Stimulated activated naive CD8-positive, alpha-beta T cell treated with anti-CD3 and anti-CD28 coated beads, Interleukin-15, amount 100 ng/mL, for 72 hours (primary cell): ENCODE measurements around the gene TTC16.
A peak's percentile ranks its signal among the peaks of the same experiment; 100 is the strongest.
"Not testable (repeated sequence)": the region's sequence is repeated elsewhere in the genome, so short reads cannot be mapped to it uniquely, and the experiment has no call there.

Source experiments
- ATAC-seq: fragments of 150-1000 bp; cut with Tn5 transposase; 2 replicates; pipeline ENCODE4 v1.10.0; 2021; ENCODE audit warnings: mild to moderate bottlenecking, moderate library complexity
- DNase-seq, 2 donors: peaks; one replicate each; pipeline ENCODE4 v3.0.0; 2021 to 2022
- H3K27ac Mint-ChIP-seq, 2 donors: one replicate each; pipeline ENCODE4 v1.8.0; 2022; ENCODE audit warnings: mild to moderate bottlenecking in 2 of 2, mixed read lengths in 2 of 2, moderate library complexity in 2 of 2
- H3K27me3 Mint-ChIP-seq: one replicate; pipeline ENCODE4 v1.8.0; 2022; ENCODE audit warnings: mixed read lengths
- H3K4me1 Mint-ChIP-seq: one replicate; pipeline ENCODE4 v1.8.0; 2022; ENCODE audit warnings: mild to moderate bottlenecking, mixed read lengths
- H3K4me3 Mint-ChIP-seq, 2 donors: one replicate each; pipeline ENCODE4 v1.8.0; 2022; ENCODE audit warnings: mild to moderate bottlenecking in 2 of 2, mixed read lengths in 2 of 2, moderate library complexity in 1 of 2
- H3K9me3 Mint-ChIP-seq, 2 donors: one replicate each; pipeline ENCODE4 v1.8.0; 2022; ENCODE audit warnings: mixed read lengths in 2 of 2

Gene TTC16

DNA sequence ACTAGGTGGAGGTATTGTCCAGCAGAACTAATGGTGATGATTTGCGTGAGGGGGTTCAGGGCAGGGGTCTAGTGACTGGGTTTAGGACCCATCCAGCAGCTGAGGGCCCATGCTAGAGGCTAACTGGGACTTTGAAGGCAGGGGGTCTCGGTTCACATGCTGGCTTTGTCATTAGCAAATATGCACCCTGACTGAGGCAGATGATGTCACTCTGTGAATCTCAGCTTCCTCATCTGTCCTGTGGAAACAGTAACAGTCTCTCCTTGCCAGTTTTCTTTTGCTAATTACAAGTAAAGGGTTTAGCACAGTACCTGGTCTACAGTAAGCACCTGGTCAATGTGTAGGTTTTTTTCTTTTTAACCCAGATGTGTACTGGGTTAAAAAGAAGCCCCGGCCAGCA, 57.4 kb downstream of the TTC16 start:
- H3K4me3 Mint-ChIP-seq: no peak overlapping the region
- no peak for ATAC-seq

DNA sequence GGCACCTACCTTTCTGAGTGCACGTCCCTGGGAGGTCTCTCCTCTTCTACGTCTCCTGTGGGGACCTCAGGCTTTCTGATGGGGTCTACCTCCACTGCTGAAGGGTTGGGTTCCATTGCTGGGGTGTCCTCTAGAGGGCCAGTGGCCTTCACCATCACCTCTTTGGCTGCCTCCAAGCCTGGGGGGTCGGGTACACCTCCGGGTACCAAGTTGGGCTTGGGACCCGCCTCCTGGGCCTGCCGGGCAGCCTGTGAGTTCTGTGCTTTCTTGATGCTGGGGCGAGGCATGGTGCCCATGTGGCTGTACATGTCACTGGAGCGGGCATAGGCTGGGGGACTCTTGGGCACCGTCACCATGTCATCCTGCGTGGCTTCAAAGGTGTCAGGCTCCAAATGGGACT, 58.1 kb downstream of the TTC16 start:
- peaks cover 77% of the 10 kb centered on the region for H3K4me1 Mint-ChIP-seq
- DNase-seq (no peak), ATAC-seq (no peak)
- H3K27ac Mint-ChIP-seq: peak overlapping the region in 1 of 2 donors; percentile 31
- H3K4me3 Mint-ChIP-seq: no peak overlapping the region
- H3K9me3 Mint-ChIP-seq: no peaks in the 10 kb centered on the region
- no peaks in the 10 kb centered on the region for H3K27me3 Mint-ChIP-seq

More for the DNA sequence above, 57.4 kb downstream of the TTC16 start:
- no peak for DNase-seq
- H3K9me3 Mint-ChIP-seq: no peaks in the 10 kb centered on the region
- H3K27ac Mint-ChIP-seq: no peak overlapping the region
- H3K4me1 Mint-ChIP-seq: peaks cover 81% of the 10 kb centered on the region
- no peaks in the 10 kb centered on the region for H3K27me3 Mint-ChIP-seq

DNA sequence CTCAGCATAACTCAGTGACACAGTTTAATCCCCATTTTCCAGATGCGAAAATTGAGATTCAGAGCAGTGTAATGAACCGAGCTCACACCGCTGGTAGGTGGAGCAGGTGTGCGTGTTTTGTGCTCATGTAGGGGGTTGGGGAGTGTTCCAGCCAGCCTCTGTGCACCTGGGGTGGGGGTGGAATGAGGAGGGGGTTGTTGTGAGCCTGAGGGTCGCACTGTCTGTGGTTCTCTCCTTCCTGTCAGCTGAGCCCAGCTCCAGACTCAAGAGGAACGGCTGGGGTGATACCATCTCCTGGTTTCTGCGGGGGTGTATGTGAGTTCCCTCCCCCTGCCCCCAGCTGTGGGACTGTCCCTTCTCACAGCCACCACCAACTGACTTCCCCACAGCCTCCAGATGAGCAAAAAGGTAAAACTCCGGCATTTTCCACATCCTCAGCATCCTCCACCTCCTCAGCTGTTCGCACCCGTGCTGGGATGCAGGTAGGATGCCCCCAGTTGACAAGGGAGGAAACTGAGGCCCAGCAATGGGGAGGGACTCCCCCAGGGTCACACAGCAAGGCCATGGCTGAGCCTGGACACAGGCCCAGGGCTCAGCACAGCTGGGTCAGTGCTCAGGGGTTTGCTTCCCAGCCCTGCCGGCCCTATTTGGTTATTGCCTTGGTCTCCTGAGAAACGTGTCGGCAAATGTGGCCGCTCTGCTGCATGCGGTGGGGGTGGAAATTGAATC, 60.5 kb downstream of the TTC16 start:
- peak overlapping the region; percentile 96 to 97 for H3K4me3 Mint-ChIP-seq
- peak overlapping the region; percentile 99 for H3K27ac Mint-ChIP-seq
- peaks cover 75% of the 10 kb centered on the region for H3K4me1 Mint-ChIP-seq
- H3K9me3 Mint-ChIP-seq: no peaks in the 10 kb centered on the region
- H3K27me3 Mint-ChIP-seq: no peaks in the 10 kb centered on the region
- peak; percentile 77 to 85 for DNase-seq
- ATAC-seq: peak; percentile 49

DNA sequence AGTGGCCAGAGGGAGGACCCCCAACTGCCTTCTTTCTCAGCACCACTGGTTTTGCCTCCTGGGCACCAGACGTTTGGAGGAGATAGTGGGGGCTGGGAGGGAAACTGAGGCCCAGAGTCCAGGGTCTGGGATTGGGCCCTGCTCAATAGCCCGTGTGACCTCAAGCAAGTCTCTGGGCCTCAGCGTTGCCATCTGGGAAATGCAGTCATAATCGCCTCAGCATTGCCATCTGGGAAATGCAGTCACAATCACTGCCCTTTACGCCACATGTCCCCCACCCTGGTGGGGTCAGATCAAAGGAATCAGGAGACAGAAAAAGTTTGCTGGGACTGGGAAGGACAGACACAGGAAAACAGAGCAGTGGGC, 61.0 kb downstream of the TTC16 start:
- no peak for ATAC-seq
- Mint-ChIP-seq H3K4me3 (peak overlapping the region; percentile 96 to 97), H3K27ac (peak overlapping the region; percentile 99), H3K9me3 (no peaks in the 10 kb centered on the region), H3K4me1 (peaks cover 75% of the 10 kb centered on the region), H3K27me3 (no peaks in the 10 kb centered on the region)
- no peak for DNase-seq

DNA sequence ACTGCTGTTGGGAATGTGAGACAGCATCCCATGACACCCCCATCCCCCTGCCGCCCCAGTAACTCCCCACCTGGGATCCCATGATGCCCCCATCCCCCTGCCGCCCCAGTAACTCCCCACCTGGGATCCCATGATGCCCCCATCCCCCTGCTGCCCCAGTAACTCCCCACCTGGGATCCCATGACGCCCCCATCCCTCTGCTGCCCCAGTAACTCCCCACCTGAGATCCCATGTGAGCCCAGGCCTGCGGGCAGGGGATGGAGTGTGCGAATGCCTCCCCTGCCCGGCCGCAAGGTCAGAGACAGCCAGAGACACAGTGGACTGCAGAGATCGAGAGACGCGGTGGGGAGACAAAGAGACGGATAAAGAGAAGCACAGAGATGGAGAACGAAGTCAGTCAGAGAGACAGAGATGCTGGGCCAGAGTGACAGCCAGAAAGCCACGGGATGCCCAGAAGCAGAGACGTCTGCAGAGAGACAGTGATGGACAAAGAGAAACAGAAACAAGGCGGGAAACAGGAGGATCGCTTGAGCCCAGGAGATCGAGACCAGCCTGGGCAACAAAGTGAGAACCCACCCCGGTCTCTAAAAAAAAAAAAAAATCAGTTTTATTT, 61.6 kb downstream of the TTC16 start:
- ATAC-seq: no peak
- H3K9me3 Mint-ChIP-seq: no peaks in the 10 kb centered on the region
- peak; percentile 25 to 44 for DNase-seq
- peaks cover 75% of the 10 kb centered on the region for H3K4me1 Mint-ChIP-seq
- H3K4me3 Mint-ChIP-seq: peak overlapping the region; percentile 96 to 97
- no peaks in the 10 kb centered on the region for H3K27me3 Mint-ChIP-seq
- peak overlapping the region; percentile 99 for H3K27ac Mint-ChIP-seq

DNA sequence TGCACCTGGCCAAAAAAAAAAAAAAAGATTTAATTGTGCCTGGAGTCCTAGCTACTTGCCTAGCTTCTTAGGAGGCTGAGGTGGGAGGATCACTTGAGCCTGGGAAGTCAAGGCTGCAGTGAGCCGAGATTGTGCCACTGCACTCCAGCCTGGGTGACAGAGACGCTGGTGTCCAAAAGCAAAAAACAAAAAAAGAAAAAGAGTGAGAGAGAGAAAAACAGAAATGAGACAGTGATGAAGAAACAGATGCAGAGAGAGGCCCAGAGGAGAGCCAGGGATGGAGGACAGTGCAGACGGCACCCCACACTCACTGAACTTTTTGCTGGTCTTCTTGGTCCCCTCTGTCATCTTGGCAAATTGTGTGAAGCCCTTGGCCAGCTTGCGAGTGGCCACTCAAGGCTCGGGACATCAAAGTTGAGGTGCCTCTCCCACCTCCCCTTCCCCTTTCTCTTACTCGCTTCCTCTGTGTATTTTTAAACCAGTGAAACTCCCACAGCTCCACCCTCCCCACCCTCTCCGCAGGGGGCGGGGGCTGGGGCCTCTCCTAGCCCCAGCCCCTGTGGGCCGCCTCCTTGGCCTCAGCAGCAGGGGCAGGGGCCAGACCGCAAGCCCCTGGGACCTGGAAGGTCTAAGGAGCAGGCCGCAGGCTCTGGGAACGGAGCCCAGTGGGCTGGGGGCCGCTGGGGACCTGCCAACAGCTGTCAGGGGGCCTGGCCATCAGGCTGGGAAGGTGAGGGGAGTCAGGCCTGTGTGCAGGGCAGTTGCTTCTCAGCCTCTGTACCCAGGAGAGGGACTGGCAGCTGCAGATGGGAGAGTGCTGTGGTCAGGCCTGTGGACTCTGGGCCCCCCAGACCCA, 62.6 kb downstream of the TTC16 start, which contains the start of gene SH2D3C:
Gene SH2D3C, minus strand, starts transcription at position 387 of the 856 bp plus-strand sequence. Its CDS starts 39 bp downstream, at position 348.
- ATAC-seq (peak; percentile 65), DNase-seq (peak; percentile 75 to 83)
- Mint-ChIP-seq H3K27ac (peak within 1 kb of the TSS; percentile 99 to 100), H3K4me3 (peak within 1 kb of the TSS; percentile 96 to 97), H3K27me3 (no peaks in the 10 kb centered on the region), H3K4me1 (peaks cover 77% of the 10 kb centered on the region), H3K9me3 (no peaks in the 10 kb centered on the region)

DNA sequence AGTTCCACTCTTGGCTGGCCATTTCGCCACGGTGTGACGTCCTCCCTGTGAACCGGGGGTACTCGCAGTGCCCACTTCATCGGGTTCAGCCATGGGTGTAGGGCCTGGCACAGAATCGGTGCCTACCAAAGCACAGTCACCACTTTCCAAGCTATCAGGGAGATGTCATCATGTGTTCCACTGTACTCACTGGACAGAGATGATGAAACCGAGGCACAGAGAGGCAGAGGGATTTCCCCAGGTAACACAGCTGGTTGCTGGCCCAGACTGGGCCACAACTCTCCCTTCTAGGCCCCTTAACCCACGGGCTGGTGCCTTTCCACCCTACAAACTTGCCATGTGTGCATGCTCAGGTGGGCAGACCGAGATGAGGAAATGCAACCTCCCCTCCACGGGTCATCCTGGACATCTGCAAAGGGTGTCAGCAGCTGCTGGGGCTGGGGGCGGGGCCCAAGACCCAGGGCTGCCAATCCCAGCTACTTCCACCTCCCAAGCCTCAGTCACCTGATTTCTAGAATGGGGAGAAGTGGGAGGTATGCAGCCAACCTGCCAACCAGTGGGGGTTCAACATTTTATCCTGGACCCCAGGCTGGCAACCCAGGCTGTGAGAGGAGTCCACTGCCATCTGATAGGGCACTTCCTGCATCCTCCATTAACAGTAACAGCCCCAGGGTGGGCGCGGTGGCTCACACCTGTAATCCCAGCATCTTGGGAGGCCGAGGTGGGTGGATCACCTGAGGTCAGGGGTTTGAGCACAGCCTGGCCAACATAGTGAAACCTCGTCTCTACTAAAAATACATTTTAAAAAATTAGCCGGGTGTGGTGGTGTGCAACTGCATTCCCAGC, 63.5 kb downstream of the TTC16 start:
- H3K27me3 Mint-ChIP-seq: no peaks in the 10 kb centered on the region
- no peaks in the 10 kb centered on the region for H3K9me3 Mint-ChIP-seq
- ATAC-seq: peak; percentile 82
- peaks cover 77% of the 10 kb centered on the region for H3K4me1 Mint-ChIP-seq
- DNase-seq: peak; percentile 78 to 91
- H3K27ac Mint-ChIP-seq: peak overlapping the region; percentile 98 to 100
- peak overlapping the region; percentile 96 to 97 for H3K4me3 Mint-ChIP-seq

DNA sequence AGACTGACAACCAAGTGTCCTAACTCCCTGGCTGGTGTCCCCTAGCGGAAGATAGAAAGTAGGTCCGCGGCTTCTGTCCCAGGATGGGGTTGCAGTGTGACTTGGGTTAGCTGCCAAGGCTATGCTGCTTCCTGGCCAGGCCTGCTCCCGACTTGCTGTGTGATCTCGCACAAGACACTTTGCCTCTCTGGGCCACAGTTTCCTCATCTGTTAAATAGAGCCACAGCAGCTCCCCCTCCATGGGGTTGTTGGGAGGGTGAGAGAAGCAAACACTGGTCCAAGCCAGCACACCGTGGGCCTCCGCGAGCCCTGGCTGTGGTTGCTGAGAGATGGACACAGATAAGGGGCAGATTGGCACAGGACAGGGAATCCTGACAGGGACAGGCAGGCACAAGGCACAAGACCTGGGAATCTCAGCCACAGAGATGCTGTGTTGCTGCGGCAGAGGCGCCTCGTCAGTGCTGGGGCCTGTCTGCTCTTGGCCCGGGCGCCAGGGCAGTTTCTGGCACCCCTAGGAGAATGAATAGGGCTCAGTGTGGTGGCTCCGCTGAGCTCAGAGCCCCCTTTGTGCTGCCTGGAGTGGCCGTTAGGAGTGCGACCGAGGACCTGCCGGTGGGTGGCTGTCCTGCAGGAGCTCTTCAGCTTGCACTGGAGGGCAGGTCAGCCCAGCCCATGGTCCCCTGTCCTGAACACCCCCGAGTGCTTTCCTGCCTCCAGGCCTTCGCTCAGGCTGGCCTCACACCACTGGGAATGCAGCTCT, 64.4 kb downstream of the TTC16 start:
- no peaks in the 10 kb centered on the region for H3K9me3 Mint-ChIP-seq
- ATAC-seq (no peak), DNase-seq (no peak)
- no peaks in the 10 kb centered on the region for H3K27me3 Mint-ChIP-seq
- H3K4me3 Mint-ChIP-seq: peak overlapping the region in 1 of 2 donors; percentile 96
- H3K27ac Mint-ChIP-seq: peak overlapping the region; percentile 98 to 100
- peaks cover 78% of the 10 kb centered on the region for H3K4me1 Mint-ChIP-seq

DNA sequence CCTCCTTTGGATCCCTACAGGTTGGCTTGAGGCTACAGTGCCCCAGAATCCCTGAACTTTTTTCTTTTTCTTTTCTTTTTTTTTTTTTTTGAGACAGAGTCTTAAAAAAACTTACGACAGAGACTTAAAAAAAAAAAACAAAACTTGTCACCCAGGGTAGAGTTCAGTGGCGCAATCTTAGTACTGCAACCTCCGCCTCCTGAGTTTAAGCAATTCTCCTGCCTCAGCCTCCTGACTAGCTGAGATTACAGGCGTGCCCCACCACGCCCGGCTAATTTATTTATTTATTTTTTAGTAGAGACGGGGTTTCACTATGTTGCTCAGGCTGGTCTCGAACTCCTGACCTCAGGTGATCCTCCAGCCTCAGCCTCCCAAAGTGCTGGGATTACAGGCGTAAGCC, 65.0 kb downstream of the TTC16 start:
- not testable (repeated sequence) for DNase-seq, H3K27me3 Mint-ChIP-seq, ATAC-seq, H3K4me3 Mint-ChIP-seq, H3K9me3 Mint-ChIP-seq
- Mint-ChIP-seq H3K27ac (peak overlapping the region; percentile 69 to 77), H3K4me1 (peaks cover 78% of the 10 kb centered on the region)
